Measurements from ENCODE around the gene MAP3K8. TPM values are rescaled to one million over a fixed set of nuclear protein-coding genes. Genes with fewer than 3 reads are reported as not detected.

MAP3K8 gene
- total RNA-seq, 5 donors from 2014 or later (not counting 1 experiment from before 2014, with no cell fraction given), result 3.5 to 27.4 (median 11.0) TPM

DNA sequence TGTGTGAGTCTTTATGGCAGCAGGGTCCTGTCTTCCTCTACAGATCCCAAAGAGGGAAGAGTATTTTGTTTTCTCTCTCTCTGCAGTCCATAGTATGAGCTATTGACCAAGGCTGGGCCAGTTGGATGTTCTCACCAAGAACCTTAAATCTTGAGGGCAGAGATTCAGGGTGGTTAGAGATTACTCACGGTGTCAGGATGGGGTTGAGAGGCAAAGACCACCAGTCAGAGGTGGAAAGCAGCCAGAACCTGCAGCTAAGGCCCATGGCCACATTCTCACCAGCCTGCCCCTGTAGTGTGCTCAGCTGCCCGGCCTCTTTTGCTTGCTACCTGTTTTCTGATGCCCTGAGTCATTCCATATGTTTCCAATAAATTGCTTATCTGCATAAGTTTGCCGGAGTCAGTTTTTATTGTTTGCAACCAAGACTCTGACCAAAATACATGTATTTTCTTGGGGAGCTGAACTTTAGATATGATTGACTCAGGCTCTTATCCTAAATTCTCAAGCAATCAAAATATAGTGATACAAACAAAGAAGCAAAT is 67.0 kb downstream of the MAP3K8 start:
- Histone ChIP-seq H3K4me1 (ENCODE audit: control insufficient read depth in 1 of 2, extremely low read depth in 1 of 2, insufficient read depth in 2 of 2, low read length in 2 of 2) (peaks cover 9 to 70% of the 10 kb centered on the region in 2 experiments), H3K27me3 (replicated peaks in 1 of 2; ENCODE audit: control insufficient read depth in 2 of 2, extremely low read depth in 1 of 2, insufficient read depth in 2 of 2, low read length in 1 of 2) (no peaks in the 10 kb centered on the region), H3K4me3 (ENCODE audit: control insufficient read depth in 1 of 2, extremely low read depth in 1 of 2, low read length in 1 of 2) (no peak overlapping the region), H3K36me3 (ENCODE audit: control insufficient read depth in 2 of 2, extremely low read depth in 1 of 2, insufficient read depth in 1 of 2, low read length in 1 of 2) (no peaks in the 10 kb centered on the region), H3K9me3 (no peaks in the 10 kb centered on the region), H3K27ac (ENCODE audit: low read length) (no peak overlapping the region)
- ChIA-PET CTCF (interaction anchor here in 1 of 2 donors (0.5 kb wide), 1 partner anchor 1435 kb away, joined by 3 read pairs; no protein-coding TSS in a partner anchor), POLR2A (interaction anchor here (0.6 kb wide), 2 partner anchors 47 to 216 kb away, joined by 3 to 4 read pairs; no protein-coding TSS in a partner anchor)
- DNase-seq, result no peak
- no peak overlapping the region for H3K4me3 Mint-ChIP-seq
- no peaks in the 10 kb centered on the region for H3K27me3 Mint-ChIP-seq
- peaks cover 50 to 71% (median 54%) of the 10 kb centered on the region in 3 donors for H3K4me1 Mint-ChIP-seq
- no peaks in the 10 kb centered on the region for H3K36me3 Mint-ChIP-seq
- ATAC-seq (replicated peaks in 1 of 4), result no peak
- H3K9me3 Mint-ChIP-seq, result no peaks in the 10 kb centered on the region
- peak overlapping the region; percentile 14 to 64 for H3K27ac Mint-ChIP-seq
- WGBS (ENCODE audit: insufficient coverage), result 50% methylated on average over 2 of the region's 3 CpGs

GRCh38 chr10:30502266-30503060 is 68.5 kb downstream of the MAP3K8 start:
- no peaks in the 10 kb centered on the region for H3K27me3 Mint-ChIP-seq
- POLR2A ChIA-PET, result interaction anchor here in 1 of 2 donors (0.6 kb wide), 1 partner anchor 45 kb away, joined by 3 read pairs; no protein-coding TSS in a partner anchor

DNA sequence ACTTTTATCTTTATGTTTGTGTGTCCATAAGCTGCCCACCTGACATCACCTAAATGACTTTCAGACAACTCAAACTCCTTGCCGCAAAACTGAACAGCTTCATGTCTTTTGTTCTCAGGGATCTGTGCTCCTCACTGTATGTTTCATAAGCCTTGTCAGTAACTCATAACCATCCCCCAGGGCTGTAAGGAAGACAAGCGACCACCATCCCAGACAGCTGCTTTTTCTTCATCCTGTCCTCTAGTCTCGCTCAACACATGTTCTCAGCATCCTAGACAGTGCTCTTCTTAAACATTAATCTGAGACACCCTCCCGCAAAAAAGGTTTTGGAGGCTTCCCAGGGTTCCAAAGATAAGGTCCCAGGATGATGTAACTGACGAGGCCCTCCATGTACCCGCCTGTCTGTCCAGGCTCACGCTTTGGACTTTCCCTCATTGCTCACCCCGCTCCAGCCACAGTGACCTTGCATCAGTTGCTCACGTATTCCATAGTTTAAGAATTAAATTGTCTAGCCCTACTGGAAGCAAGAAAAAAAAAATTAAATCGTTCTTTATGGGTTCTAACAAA is 69.8 kb downstream of the MAP3K8 start:
- Histone ChIP-seq H3K4me1 (ENCODE audit: control insufficient read depth in 1 of 2, extremely low read depth in 1 of 2, insufficient read depth in 2 of 2, low read length in 2 of 2) (peaks cover 7 to 47% of the 10 kb centered on the region in 2 experiments), H3K9me3 (no peaks in the 10 kb centered on the region), H3K36me3 (ENCODE audit: control insufficient read depth in 2 of 2, extremely low read depth in 1 of 2, insufficient read depth in 1 of 2, low read length in 1 of 2) (no peaks in the 10 kb centered on the region), H3K27me3 (replicated peaks in 1 of 2; ENCODE audit: control insufficient read depth in 2 of 2, extremely low read depth in 1 of 2, insufficient read depth in 2 of 2, low read length in 1 of 2) (no peaks in the 10 kb centered on the region), H3K4me3 (ENCODE audit: control insufficient read depth in 1 of 2, extremely low read depth in 1 of 2, low read length in 1 of 2) (no peak overlapping the region), H3K27ac (ENCODE audit: low read length) (no peak overlapping the region)
- ATAC-seq (replicated peaks in 1 of 4) (no peak), DNase-seq (no peak)
- Mint-ChIP-seq H3K4me3 (no peak overlapping the region), H3K4me1 (peaks cover 30 to 51% (median 33%) of the 10 kb centered on the region in 3 donors), H3K36me3 (no peaks in the 10 kb centered on the region), H3K27ac (no peak overlapping the region), H3K9me3 (no peaks in the 10 kb centered on the region), H3K27me3 (no peaks in the 10 kb centered on the region)
- 92% methylated on average over 10 of the region's 10 CpGs for WGBS (ENCODE audit: insufficient coverage)
- POLR2A ChIA-PET, result no interaction called here
- CTCF ChIA-PET, result interaction anchor here in 1 of 2 donors (0.5 kb wide), 1 partner anchor 27 kb away, joined by 3 read pairs; no protein-coding TSS in a partner anchor

More at GRCh38 chr10:30502266-30503060, 68.5 kb downstream of the MAP3K8 start:
- Histone ChIP-seq H3K4me3 (ENCODE audit: control insufficient read depth in 1 of 2, extremely low read depth in 1 of 2, low read length in 1 of 2) (no peak overlapping the region), H3K36me3 (ENCODE audit: control insufficient read depth in 2 of 2, extremely low read depth in 1 of 2, insufficient read depth in 1 of 2, low read length in 1 of 2) (no peaks in the 10 kb centered on the region), H3K27ac (ENCODE audit: low read length) (peak overlapping the region; percentile 61), H3K4me1 (ENCODE audit: control insufficient read depth in 1 of 2, extremely low read depth in 1 of 2, insufficient read depth in 2 of 2, low read length in 2 of 2) (peaks cover 7 to 58% of the 10 kb centered on the region in 2 experiments), H3K9me3 (no peaks in the 10 kb centered on the region), H3K27me3 (replicated peaks in 1 of 2; ENCODE audit: control insufficient read depth in 2 of 2, extremely low read depth in 1 of 2, insufficient read depth in 2 of 2, low read length in 1 of 2) (no peaks in the 10 kb centered on the region)
- ATAC-seq (replicated peaks in 1 of 4), result peak; percentile 65 to 93 (median 81)
- no peaks in the 10 kb centered on the region for H3K36me3 Mint-ChIP-seq
- peaks cover 42 to 64% (median 44%) of the 10 kb centered on the region in 3 donors for H3K4me1 Mint-ChIP-seq
- H3K27ac Mint-ChIP-seq, result peak overlapping the region; percentile 60 to 71
- 74% methylated on average over 4 of the region's 11 CpGs for WGBS (ENCODE audit: insufficient coverage)
- DNase-seq, result peak in 31 of 35 experiments; percentile 7 to 71 (median 35)
- CTCF ChIA-PET, result interaction anchor here in 1 of 2 donors (0.5 kb wide), 1 partner anchor 29 kb away, joined by 3 read pairs; no protein-coding TSS in a partner anchor
- peak overlapping the region; percentile 13 to 41 (median 25) for H3K4me3 Mint-ChIP-seq
- no peaks in the 10 kb centered on the region for H3K9me3 Mint-ChIP-seq

GRCh38 chr10:30505543-30506298 is 71.7 kb downstream of the MAP3K8 start:
- H3K4me3 Mint-ChIP-seq, result no peak overlapping the region
- ATAC-seq (replicated peaks in 1 of 4) (no peak), DNase-seq (no peak)
- ChIA-PET CTCF (no interaction called here), POLR2A (no interaction called here)
- Histone ChIP-seq H3K4me1 (ENCODE audit: control insufficient read depth in 1 of 2, extremely low read depth in 1 of 2, insufficient read depth in 2 of 2, low read length in 2 of 2) (peaks cover 7 to 43% of the 10 kb centered on the region in 2 experiments), H3K9me3 (no peaks in the 10 kb centered on the region), H3K36me3 (ENCODE audit: control insufficient read depth in 2 of 2, extremely low read depth in 1 of 2, insufficient read depth in 1 of 2, low read length in 1 of 2) (no peaks in the 10 kb centered on the region), H3K27me3 (replicated peaks in 1 of 2; ENCODE audit: control insufficient read depth in 2 of 2, extremely low read depth in 1 of 2, insufficient read depth in 2 of 2, low read length in 1 of 2) (no peaks in the 10 kb centered on the region), H3K27ac (ENCODE audit: low read length) (no peak overlapping the region), H3K4me3 (ENCODE audit: control insufficient read depth in 1 of 2, extremely low read depth in 1 of 2, low read length in 1 of 2) (no peak overlapping the region)
- no peak overlapping the region for H3K27ac Mint-ChIP-seq
- no peaks in the 10 kb centered on the region for H3K27me3 Mint-ChIP-seq
- no peaks in the 10 kb centered on the region for H3K9me3 Mint-ChIP-seq
- H3K4me1 Mint-ChIP-seq, result peaks cover 25 to 51% (median 30%) of the 10 kb centered on the region in 3 donors
- 86% methylated on average over 1 of the region's 8 CpGs for WGBS (ENCODE audit: insufficient coverage)
- no peaks in the 10 kb centered on the region for H3K36me3 Mint-ChIP-seq

DNA sequence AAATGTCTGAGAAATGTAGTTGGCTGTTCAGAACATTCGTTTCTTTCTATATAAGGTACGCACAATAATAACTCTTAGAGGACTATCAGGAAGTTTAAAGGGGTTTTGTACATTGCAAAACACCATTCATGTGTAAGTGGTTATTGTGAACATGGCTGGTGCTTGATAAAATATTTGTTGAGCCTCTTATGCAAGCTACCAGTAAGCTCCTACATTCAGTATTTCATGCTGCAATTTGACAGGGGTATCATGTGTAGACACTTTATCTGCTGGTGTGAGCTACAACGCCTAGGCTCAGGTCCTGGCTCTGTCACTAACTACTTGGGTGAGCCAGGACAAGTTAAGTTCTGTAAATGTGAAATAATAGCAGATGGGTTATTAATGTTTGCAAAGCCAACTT is 75.5 kb downstream of the MAP3K8 start:
- no peaks in the 10 kb centered on the region for H3K36me3 ChIP-seq (ENCODE audit: control insufficient read depth in 2 of 2, extremely low read depth in 1 of 2, insufficient read depth in 1 of 2, low read length in 1 of 2)

More for the DNA sequence above, 75.5 kb downstream of the MAP3K8 start:
- ATAC-seq (replicated peaks in 1 of 4) (no peak), DNase-seq (no peak)
- 90% methylated on average over 1 of the region's 3 CpGs for WGBS (ENCODE audit: insufficient coverage)
- no peaks in the 10 kb centered on the region for H3K27me3 ChIP-seq (replicated peaks in 1 of 2; ENCODE audit: control insufficient read depth in 2 of 2, extremely low read depth in 1 of 2, insufficient read depth in 2 of 2, low read length in 1 of 2)
- H3K4me3 Mint-ChIP-seq, result no peak overlapping the region
- peaks cover 0 to 26% (median 5%) of the 10 kb centered on the region in 3 donors for H3K4me1 Mint-ChIP-seq
- no peaks in the 10 kb centered on the region for H3K36me3 Mint-ChIP-seq
- ChIA-PET CTCF (interaction anchor here in 1 of 2 donors (0.6 to 0.7 kb wide), 2 partner anchors 10 to 96 kb away, joined by 3 to 6 read pairs; no protein-coding TSS in a partner anchor), POLR2A (no interaction called here)
- peaks cover 0 to 13% of the 10 kb centered on the region in 2 experiments for H3K4me1 ChIP-seq (ENCODE audit: control insufficient read depth in 1 of 2, extremely low read depth in 1 of 2, insufficient read depth in 2 of 2, low read length in 2 of 2)
- no peaks in the 10 kb centered on the region for H3K9me3 ChIP-seq
- H3K9me3 Mint-ChIP-seq, result no peaks in the 10 kb centered on the region
- H3K27ac ChIP-seq (ENCODE audit: low read length), result no peak overlapping the region
- no peaks in the 10 kb centered on the region for H3K27me3 Mint-ChIP-seq
- no peak overlapping the region for H3K27ac Mint-ChIP-seq
- H3K4me3 ChIP-seq (ENCODE audit: control insufficient read depth in 1 of 2, extremely low read depth in 1 of 2, low read length in 1 of 2), result no peak overlapping the region
